NK-92 (cell line): ENCODE results near the gene CCNA1.

Experiments
- DNase-seq: peaks from one replicate; lab custom pipeline; 2025; ENCODE audit not compliant: unreplicated experiment; lab: John Stamatoyannopoulos, UW

Gene CCNA1

GRCh38 chr13:36432106-36432544 lies at the start of gene CCNA1:
Gene CCNA1 (plus strand): TSS chr13:36432495. CDS start chr13:36433057, 562 bp downstream.
- DNase-seq, result no peak

- DNase-seq, result no peak
Observed at GRCh38 chr13:36385489-36385888, 46.8 kb upstream of the CCNA1 start.

GRCh38 chr13:36395280-36395679 lies 37.0 kb upstream of the CCNA1 start:
- no peak for DNase-seq

GRCh38 chr13:36405151-36405550 lies 27.1 kb upstream of the CCNA1 start:
- no peak for DNase-seq

- no peak for DNase-seq
Observed at GRCh38 chr13:36412736-36413135, 19.6 kb upstream of the CCNA1 start.

DNA sequence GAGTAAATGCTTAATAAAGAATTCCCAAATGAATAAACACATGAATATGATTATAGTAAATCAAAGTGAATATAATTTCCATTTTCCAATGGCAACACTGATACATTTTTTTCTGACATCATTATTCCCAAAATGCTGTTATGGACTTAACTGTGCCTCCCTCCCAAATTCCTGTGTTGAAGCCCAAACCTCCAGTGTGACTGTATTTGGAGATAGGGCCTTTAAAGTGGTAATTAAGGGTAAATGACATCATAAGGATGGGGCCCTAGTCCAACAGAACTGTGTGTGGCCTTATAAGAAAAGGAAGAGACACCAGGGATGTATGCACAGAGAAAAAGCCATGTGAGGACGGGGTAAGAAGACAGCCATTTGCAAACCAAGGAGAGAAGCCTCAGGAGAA lies 19.1 kb upstream of the CCNA1 start:
- no peak for DNase-seq

DNA sequence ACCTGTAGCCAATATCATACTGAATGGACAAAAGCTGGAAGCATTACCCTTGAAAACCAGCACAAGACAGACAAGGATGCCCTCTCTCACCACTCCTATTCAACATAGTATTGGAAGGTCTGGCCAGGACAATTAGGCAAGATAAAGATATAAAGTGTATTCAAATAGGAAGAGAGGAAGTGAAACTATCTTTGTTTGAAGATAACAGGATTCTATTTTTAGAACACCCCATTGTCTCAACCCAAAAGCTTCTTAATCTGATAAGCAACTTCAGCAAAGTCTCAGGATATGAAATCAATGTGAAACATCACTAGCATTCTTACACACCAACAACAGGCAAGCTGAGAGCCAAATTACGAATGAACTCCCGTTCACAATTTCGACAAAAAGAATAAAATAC lies 17.8 kb upstream of the CCNA1 start:
- DNase-seq, result no peak

GRCh38 chr13:36417331-36417730 lies 15.0 kb upstream of the CCNA1 start:
- no peak for DNase-seq

- no peak for DNase-seq
Observed at GRCh38 chr13:36418022-36418805, 14.1 kb upstream of the CCNA1 start.

DNA sequence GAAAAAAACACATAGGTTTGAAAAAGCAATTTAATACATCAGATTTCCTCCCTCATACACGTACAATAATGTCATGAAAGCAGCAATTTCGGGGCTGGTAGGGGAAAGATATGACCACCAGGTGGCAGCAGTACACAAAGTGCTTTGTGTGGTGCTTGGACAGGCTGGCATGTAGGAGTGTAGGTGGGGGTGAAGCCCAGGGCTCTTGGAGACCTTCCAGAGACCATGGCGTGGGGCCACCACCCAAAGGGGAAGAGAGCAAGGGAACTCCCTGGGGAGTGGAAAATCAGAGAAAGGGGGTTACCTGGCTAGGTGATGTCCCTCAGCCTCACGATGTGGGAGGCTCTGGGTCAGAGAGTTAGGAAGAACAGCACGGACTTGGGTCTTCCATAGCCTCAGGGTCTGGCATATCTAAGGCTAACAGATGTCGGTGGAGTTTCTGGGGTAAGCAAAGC lies 11.8 kb upstream of the CCNA1 start:
- DNase-seq, result no peak

GRCh38 chr13:36421447-36421846 lies 10.8 kb upstream of the CCNA1 start:
- DNase-seq, result no peak

GRCh38 chr13:36428086-36428485 lies 4.2 kb upstream of the CCNA1 start:
- DNase-seq, result no peak

GRCh38 chr13:36430247-36431203 lies 1.8 kb upstream of the CCNA1 start:
- DNase-seq, result no peak

GRCh38 chr13:36431204-36432105 lies 840 bp upstream of the CCNA1 start:
- no peak for DNase-seq

DNA sequence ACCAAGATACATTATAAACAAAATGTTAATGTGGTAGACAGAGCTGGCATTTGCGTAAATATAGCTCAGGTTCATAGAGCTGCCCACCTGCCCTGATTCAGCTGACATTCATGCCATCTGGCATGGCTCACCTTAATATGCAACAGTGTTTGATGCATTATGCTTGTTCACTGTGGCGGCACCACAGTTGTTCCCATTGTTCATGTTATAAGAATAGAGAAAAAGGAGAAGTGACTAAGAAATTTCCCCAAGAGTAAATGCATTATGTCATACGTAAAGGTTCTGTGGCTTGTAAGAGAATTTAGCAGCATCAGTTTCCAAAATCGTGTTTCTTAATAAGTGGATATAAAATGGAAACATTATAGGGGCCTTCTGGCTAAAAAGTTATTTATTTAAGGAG lies 4.5 kb downstream of the CCNA1 start:
- DNase-seq, result no peak

DNA sequence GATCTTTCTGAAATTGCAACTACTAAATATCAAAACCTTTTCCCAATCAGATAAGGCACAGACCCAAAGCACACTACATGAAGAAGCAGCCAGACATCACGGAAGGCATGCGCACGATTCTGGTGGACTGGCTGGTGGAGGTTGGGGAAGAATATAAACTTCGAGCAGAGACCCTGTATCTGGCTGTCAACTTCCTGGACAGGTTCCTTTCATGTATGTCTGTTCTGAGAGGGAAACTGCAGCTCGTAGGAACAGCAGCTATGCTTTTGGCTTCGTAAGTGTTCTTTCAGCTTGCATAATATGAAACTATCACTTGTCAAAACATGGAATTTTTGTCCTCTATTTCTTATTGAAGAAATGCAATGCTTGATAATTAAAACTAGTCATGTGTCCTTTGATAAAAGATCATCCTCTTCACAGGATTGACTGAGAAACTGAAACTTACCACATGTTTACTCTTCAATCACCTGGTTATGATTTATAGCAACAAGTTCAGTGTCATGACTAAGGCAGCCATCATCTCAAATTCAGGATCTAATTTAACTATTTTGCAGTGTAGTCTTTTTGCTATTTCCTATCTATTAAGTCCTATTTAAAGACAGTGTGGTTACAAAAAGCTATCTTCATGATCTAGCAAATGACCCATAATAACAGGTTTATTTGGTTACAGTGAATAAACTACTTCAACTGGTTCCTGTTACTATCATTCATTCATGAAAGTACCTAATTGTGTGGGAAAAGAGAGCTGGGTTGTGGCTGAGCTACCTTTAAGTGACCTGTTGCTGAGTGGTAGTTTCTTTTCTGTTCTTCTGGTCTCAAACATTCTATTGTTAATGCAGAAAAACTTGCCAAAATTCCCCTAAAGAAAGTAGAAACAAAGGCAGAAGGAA lies 6.5 kb downstream of the CCNA1 start:
- no peak for DNase-seq

GRCh38 chr13:36445278-36445677 lies 13.0 kb downstream of the CCNA1 start:
- no peak for DNase-seq

DNA sequence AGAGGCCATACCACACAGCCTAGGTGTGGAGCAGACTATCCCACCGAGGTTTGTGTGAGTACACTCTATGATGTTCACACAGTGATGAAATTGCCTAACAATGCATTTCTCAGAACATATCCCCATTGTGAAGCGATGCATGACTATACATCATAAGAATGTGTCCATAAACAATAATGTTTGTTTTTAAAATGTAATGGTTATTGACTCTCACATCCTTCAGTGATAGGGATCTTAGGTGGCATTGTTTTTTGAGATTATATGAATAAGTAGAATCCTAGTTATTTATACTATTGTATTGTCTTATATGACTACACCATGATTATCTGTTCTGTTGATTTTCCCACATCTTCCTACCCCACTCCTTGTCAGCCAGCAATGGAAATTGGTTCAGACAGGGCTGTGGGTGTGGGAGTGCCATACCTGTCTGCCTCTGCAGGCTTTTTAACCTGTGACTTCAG lies 13.6 kb downstream of the CCNA1 start:
- no peak for DNase-seq

DNA sequence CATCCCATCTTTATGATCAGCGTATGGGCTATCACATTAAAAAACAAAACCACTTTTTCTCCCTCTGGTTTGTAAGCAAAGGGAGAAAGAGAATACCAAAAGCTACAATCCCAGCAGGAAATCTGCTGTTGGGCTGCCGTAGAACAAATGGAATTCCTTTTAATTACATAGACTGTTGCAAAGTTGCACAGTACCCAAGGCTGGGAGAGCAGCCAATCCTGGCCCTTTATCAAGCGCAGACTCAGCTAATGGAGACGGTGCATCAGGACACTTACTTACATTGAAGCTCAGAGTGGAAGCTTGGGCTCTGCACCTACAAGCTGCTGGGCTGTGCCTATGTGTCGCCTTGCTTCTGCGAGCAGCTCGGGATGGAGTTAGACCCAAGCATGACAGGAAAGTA lies 15.2 kb downstream of the CCNA1 start:
- DNase-seq, result no peak

GRCh38 chr13:36450534-36450933 lies 18.2 kb downstream of the CCNA1 start:
- DNase-seq, result no peak
